ENCODE results near the gene SRMS. TPM values are rescaled to one million over a fixed set of nuclear protein-coding genes. Genes with fewer than 3 reads are reported as not detected.
A peak's percentile ranks its signal among the peaks of the same experiment; 100 is the strongest.

Gene SRMS
- total and polyA plus RNA-seq, 2 of the 13 experiments (the other 11 are each of a cell fraction or from before 2014, with no cell fraction given): not detected

DNA sequence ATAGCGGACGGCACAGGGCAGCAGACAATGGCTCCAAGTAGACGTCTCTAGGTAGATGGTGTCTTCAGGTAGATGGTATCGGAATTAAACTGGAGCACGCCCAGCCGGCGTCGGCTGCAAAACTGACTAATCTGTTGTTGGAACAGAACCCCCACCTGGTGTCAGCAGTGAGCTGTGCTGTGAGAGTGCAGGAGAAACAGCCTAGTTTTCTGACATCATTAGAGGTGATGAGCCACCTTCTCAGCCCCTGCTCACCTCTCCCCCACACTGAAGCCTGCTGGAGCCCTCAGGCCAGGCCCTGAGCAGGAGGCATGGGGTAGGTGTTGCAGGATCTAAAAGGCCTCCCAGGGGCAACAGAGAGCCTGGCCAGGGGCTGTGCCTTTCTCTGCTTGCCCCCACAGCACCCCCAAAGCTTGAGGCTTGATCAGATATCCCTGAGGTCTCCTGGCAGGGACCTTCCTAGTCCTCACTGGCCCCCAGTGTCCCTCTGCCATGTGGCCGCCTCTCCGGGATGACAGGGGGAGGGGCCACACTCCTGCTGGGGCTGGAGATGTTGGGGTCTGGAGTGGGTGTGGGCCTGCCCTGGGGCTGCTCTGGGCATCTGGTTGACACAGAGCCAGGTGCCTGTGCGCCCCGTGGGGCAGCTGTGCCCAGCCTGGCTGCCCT lies 33.4 kb upstream of the SRMS start (continued):
- TF ChIP-seq, protein P1, sequence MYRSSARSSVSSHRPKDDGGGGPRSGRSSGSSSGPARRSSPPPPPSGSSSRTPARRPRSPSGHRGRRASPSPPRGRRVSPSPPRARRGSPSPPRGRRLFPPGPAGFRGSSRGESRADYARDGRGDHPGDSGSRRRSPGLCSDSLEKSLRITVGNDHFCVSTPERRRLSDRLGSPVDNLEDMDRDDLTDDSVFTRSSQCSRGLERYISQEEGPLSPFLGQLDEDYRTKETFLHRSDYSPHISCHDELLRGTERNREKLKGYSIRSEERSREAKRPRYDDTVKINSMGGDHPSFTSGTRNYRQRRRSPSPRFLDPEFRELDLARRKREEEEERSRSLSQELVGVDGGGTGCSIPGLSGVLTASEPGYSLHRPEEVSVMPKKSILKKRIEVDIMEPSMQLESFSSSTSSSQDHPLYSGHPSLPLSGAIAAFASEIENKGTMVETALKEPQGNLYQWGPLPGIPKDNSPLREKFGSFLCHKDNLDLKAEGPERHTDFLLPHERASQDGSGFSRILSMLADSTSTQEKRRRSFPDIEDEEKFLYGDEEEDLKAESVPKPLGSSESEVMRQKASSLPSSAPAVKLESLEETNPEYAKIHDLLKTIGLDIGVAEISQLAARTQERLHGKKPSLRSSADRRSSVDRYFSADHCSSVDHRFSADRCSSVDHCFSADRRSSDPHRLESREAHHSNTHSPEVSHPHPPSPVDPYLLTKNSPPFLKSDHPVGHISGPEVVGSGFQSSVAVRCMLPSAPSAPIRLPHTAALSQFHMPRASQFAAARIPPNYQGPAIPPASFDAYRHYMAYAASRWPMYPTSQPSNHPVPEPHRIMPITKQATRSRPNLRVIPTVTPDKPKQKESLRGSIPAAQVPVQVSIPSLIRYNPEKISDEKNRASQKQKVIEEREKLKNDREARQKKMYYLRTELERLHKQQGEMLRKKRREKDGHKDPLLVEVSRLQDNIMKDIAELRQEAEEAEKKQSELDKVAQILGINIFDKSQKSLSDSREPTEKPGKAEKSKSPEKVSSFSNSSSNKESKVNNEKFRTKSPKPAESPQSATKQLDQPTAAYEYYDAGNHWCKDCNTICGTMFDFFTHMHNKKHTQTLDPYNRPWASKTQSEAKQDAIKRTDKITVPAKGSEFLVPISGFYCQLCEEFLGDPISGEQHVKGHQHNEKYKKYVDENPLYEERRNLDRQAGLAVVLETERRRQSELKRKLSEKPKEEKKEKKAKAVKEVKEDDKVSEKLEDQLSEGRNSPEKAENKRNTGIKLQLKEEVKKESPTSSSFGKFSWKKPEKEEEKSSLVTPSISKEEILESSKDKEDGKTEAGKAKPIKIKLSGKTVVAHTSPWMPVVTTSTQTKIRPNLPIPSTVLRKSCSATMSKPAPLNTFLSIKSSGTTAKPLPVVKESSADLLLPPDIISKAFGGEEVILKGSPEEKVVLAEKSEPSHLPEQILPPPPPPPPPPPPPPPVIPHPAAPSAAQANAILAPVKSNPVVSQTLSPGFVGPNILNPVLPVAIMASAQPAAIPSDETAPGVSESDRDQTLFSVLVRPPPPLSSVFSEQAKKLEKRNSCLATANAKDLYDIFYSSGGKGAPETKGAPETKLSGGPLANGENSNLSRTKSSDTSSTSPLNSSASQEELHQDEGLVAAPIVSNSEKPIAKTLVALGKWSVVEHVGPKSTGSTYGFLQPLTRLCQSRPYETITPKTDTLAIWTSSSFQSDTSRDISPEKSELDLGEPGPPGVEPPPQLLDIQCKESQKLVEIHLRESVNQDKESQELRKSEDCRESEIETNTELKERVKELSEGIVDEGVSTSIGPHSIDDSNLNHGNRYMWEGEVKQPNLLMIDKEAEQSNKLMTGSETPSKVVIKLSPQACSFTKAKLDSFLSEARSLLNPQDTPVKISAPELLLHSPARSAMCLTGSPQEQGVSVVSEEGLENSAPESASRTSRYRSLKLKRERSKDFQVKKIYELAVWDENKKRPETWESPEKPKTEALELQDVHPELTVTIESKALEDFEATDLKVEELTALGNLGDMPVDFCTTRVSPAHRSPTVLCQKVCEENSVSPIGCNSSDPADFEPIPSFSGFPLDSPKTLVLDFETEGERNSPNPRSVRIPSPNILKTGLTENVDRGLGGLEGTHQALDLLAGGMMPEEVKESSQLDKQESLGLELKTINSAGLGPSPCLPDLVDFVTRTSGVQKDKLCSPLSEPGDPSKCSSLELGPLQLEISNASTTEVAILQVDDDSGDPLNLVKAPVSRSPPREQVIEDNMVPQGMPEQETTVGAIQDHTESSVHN (CRISPR knock-in tag; IDR thresholded peaks at IDR 0.05): peak; percentile 86; the same call in 1 of the 2 replicates
- TF ChIP-seq RFX1 (IDR thresholded peaks at IDR 0.05) (no peak), ZFP41 (CRISPR knock-in tag; IDR thresholded peaks at IDR 0.05; ENCODE audit: borderline replicate concordance) (0 out of 2 replicates have a peak, but pooled peaks have one; percentile 47), MLLT10 (CRISPR knock-in tag; IDR thresholded peaks at IDR 0.05) (no peak), ZBTB38 (CRISPR knock-in tag; IDR thresholded peaks at IDR 0.05) (peak; percentile 53; the same call in 1 of the 2 replicates), ZMYM3 (CRISPR knock-in tag; IDR thresholded peaks at IDR 0.05) (no peak), THAP11 (CRISPR knock-in tag; IDR thresholded peaks at IDR 0.05) (peak; percentile 68; the same call in 1 of the 2 replicates), ZNF780A (CRISPR knock-in tag; IDR thresholded peaks at IDR 0.05) (no peak), ZNF703 (CRISPR knock-in tag; IDR thresholded peaks at IDR 0.05; ENCODE audit: borderline replicate concordance) (no peak), ATF6 (CRISPR knock-in tag; conservative IDR thresholded peaks at IDR 0.05) (0 out of 2 replicates have a peak, but pooled peaks have one; percentile 47), TEAD3 (CRISPR knock-in tag; optimal IDR thresholded peaks at IDR 0.05; ENCODE audit: borderline replicate concordance) (peak; percentile 58), SNAI1 (CRISPR knock-in tag; IDR thresholded peaks at IDR 0.05; ENCODE audit: borderline replicate concordance) (no peak), RARA (CRISPR knock-in tag; IDR thresholded peaks at IDR 0.05) (peak; percentile 57)
- TF ChIP-seq, protein P2, sequence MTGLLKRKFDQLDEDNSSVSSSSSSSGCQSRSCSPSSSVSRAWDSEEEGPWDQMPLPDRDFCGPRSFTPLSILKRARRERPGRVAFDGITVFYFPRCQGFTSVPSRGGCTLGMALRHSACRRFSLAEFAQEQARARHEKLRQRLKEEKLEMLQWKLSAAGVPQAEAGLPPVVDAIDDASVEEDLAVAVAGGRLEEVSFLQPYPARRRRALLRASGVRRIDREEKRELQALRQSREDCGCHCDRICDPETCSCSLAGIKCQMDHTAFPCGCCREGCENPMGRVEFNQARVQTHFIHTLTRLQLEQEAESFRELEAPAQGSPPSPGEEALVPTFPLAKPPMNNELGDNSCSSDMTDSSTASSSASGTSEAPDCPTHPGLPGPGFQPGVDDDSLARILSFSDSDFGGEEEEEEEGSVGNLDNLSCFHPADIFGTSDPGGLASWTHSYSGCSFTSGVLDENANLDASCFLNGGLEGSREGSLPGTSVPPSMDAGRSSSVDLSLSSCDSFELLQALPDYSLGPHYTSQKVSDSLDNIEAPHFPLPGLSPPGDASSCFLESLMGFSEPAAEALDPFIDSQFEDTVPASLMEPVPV (CRISPR knock-in tag; IDR thresholded peaks at IDR 0.05): no peak
- TF ChIP-seq, protein P3, sequence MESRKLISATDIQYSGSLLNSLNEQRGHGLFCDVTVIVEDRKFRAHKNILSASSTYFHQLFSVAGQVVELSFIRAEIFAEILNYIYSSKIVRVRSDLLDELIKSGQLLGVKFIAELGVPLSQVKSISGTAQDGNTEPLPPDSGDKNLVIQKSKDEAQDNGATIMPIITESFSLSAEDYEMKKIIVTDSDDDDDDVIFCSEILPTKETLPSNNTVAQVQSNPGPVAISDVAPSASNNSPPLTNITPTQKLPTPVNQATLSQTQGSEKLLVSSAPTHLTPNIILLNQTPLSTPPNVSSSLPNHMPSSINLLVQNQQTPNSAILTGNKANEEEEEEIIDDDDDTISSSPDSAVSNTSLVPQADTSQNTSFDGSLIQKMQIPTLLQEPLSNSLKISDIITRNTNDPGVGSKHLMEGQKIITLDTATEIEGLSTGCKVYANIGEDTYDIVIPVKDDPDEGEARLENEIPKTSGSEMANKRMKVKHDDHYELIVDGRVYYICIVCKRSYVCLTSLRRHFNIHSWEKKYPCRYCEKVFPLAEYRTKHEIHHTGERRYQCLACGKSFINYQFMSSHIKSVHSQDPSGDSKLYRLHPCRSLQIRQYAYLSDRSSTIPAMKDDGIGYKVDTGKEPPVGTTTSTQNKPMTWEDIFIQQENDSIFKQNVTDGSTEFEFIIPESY (CRISPR knock-in tag; IDR thresholded peaks at IDR 0.05): peak; percentile 69
